Measurements from ENCODE around the gene ABCA5. TPM values are rescaled to one million over a fixed set of nuclear protein-coding genes. Genes with fewer than 3 reads are reported as not detected.

The ABCA5 gene
- total RNA-seq, 1 experiment from 2014 or later, result 4.5 TPM

DNA sequence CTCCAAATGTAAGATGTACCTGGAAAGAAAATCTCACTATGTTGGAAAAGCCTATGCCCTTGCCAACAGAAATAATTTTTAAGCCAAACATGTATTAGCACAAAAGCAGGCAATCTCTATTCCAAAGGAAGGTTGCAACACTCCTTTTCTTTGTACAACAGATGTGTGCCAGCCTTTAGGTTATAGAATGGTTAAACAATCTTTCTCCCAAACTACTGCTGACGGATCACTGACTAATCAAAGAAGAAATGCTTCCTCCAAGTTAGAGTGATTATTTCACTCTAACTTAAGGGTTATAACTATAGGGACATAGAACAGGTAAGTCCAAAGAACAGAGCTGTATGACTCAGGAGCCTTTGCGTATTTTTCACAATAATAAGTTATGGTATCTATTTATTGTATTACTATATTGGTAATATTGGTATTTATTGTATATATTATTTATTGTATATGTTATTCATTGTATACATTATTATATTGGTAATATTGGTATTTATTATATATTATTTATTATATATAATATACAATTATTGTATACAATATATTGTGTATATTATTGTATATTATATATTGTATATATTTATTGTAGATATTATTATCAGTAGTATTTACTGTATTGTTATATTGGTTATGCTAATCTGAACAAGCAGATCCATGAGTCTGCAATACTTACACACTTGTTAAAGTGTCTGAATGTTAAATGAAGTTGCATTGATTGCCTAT, 36.7 kb upstream of the ABCA5 start:
- Histone ChIP-seq H2AFZ (ENCODE audit: low read length) (no peak overlapping the region), H2BK20ac (ENCODE audit: low read depth, low read length, poor library complexity, severe bottlenecking) (no peak overlapping the region), H3K27me3 (ENCODE audit: insufficient read depth, low read length) (no peaks in the 10 kb centered on the region), H4K91ac (ENCODE audit: insufficient read length, low read depth, low read length) (no peak overlapping the region), H3K23ac (ENCODE audit: insufficient read length, low read depth, low read length) (no peak overlapping the region), H3K79me1 (ENCODE audit: insufficient read depth, low read depth, low read length, poor library complexity, severe bottlenecking) (no peaks in the 10 kb centered on the region), H3K9ac (ENCODE audit: extremely low read depth, insufficient read length, low read length) (no peak overlapping the region), H3K79me2 (ENCODE audit: insufficient read depth, low read length) (no peaks in the 10 kb centered on the region), H4K5ac (ENCODE audit: insufficient read length, low read depth, low read length) (no peak overlapping the region), H3K4me1 (ENCODE audit: insufficient read depth, low read length) (no peaks in the 10 kb centered on the region), H3K27ac (ENCODE audit: insufficient read length, low read depth, low read length) (no peak overlapping the region), H4K20me1 (ENCODE audit: control insufficient read depth, insufficient read depth, insufficient read length) (no peaks in the 10 kb centered on the region), H3T11ph (ENCODE audit: low read length) (no peak overlapping the region), H3K9me3 (ENCODE audit: control insufficient read depth, low read depth, low read length) (no peaks in the 10 kb centered on the region), H3K23me2 (ENCODE audit: insufficient read length, low read depth, low read length, poor library complexity, severe bottlenecking) (no peaks in the 10 kb centered on the region), H2BK120ac (ENCODE audit: low read depth, low read length, poor library complexity, severe bottlenecking) (no peak overlapping the region), H2AK5ac (ENCODE audit: insufficient read length, low read length) (no peak overlapping the region), H3K18ac (ENCODE audit: insufficient read length, low read depth, low read length) (no peak overlapping the region), H3K56ac (ENCODE audit: insufficient read length, low read depth, low read length) (no peak overlapping the region), H2BK15ac (ENCODE audit: low read depth, low read length) (no peak overlapping the region), H3K4me2 (ENCODE audit: insufficient read depth, insufficient read length, low read length) (no peak overlapping the region), H3K14ac (ENCODE audit: insufficient read depth, low read length) (no peak overlapping the region), H2BK12ac (ENCODE audit: insufficient read length, low read depth, low read length) (no peak overlapping the region), H2BK5ac (ENCODE audit: insufficient read length, low read length) (no peak overlapping the region), H3K4ac (ENCODE audit: low read depth, low read length) (no peak overlapping the region), H4K8ac (replicated peaks; ENCODE audit: insufficient read length, low read depth, low read length) (no peak overlapping the region)
- H3K27me3 Mint-ChIP-seq (ENCODE audit: low read depth), result no peaks in the 10 kb centered on the region
- no peaks in the 10 kb centered on the region for H3K9me3 Mint-ChIP-seq
- H3K4me3 Mint-ChIP-seq, result no peak overlapping the region
- H3K27ac Mint-ChIP-seq, result no peak overlapping the region
- H3K36me3 Mint-ChIP-seq (ENCODE audit: insufficient read depth in 1 of 3, low read depth in 3 of 3), result no peaks in the 10 kb centered on the region
- WGBS (ENCODE audit: extremely low coverage, insufficient read length, low lambda C conversion rate), result no CpG with 5 or more reads among the region's 2 CpGs
- H3K4me1 Mint-ChIP-seq, result peaks cover 4 to 7% of the 10 kb centered on the region in 2 experiments
- TF ChIP-seq, protein P1, sequence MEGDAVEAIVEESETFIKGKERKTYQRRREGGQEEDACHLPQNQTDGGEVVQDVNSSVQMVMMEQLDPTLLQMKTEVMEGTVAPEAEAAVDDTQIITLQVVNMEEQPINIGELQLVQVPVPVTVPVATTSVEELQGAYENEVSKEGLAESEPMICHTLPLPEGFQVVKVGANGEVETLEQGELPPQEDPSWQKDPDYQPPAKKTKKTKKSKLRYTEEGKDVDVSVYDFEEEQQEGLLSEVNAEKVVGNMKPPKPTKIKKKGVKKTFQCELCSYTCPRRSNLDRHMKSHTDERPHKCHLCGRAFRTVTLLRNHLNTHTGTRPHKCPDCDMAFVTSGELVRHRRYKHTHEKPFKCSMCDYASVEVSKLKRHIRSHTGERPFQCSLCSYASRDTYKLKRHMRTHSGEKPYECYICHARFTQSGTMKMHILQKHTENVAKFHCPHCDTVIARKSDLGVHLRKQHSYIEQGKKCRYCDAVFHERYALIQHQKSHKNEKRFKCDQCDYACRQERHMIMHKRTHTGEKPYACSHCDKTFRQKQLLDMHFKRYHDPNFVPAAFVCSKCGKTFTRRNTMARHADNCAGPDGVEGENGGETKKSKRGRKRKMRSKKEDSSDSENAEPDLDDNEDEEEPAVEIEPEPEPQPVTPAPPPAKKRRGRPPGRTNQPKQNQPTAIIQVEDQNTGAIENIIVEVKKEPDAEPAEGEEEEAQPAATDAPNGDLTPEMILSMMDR (conservative IDR thresholded peaks at IDR 0.05), result no peak
- no peak for DNase-seq

Measured in H9 (cell line).